T-helper 1 cell (primary cell): ENCODE results near the gene PPP1R3E.

ENCODE experiments used
- DNase-seq, 5 donors: peaks; one replicate each; pipeline ENCODE4 v3.0.0-alpha.2; 2012 to 2020

Gene PPP1R3E

DNA sequence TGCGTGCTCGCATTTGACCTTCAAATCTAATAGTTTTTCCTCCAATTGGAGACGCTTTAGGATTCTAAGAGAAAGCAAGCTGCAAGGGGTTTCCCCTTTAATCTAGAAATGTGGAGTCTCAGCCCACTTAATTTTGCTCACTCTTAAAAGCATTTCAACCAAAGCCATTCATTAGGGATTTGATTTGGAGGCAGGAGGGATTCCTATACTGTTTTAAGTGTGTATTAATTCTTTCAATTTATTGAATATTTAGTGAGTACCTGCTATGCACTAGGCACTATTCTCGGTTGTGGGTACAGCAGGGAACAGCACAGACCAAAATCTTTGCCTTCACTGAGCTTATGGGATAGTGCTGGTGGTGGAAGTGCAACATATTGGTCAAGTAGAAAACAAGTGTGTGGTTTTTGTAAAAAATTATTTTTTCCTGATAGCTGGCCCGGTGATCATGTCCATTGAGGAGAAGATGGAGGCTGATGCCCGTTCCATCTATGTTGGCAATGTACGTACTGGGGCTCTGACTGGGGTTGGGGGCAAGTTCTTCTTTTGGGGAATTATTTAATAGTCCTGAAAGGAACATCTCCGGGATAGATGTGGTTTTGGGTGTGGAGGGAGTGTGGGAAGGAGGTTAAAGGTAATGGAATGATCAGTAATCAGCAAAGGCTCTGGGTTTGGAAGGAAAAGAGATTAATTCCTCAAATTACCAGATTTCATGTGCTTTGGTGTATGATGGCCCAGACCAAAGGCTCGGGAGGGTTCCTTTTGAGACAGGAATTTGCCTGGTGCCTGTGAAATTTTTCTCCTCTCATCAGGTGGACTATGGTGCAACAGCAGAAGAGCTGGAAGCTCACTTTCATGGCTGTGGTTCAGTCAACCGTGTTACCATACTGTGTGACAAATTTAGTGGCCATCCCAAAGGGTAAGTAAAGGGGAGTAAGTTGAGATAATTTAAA, 20.2 kb upstream of the PPP1R3E start:
- no peak for DNase-seq

DNA sequence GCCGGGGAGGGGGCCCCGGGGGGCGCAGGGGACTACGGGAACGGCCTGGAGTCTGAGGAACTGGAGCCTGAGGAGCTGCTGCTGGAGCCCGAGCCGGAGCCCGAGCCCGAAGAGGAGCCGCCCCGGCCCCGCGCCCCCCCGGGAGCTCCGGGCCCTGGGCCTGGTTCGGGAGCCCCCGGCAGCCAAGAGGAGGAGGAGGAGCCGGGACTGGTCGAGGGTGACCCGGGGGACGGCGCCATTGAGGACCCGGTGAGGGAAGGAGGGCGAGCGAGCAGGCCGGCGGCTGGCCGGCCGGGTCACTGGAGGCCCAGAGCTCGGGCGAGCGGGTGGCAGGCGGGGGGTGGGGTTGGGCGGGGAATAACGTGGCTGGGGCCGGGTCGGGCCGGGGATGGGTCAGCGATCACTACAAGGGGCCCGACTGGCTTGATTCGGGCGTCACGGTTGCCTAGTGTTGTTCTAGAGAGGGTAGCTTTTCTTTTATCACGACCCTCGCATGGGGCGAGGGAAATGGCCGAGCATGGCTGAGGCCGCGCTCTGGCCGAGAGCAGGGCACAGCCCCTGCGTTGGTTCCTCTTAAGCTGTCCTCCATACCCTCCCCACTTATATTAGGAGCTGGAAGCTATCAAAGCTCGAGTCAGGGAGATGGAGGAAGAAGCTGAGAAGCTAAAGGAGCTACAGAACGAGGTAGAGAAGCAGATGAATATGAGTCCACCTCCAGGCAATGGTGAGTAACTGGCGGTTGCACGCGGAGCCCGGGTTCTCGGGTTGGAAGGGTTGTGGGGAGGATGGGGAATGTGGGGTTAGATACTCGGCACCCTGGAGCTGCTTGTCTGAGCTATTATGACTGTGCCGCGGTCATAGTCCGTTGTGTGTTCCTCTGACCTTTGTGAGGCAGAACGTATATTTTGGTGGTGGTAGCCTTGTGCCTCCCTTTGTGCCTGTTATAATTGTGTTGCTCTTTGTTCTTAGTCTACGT, 19.2 kb upstream of the PPP1R3E start:
- DNase-seq, result peak in 4 of 5 donors; percentile 20 to 53 (median 20)

DNA sequence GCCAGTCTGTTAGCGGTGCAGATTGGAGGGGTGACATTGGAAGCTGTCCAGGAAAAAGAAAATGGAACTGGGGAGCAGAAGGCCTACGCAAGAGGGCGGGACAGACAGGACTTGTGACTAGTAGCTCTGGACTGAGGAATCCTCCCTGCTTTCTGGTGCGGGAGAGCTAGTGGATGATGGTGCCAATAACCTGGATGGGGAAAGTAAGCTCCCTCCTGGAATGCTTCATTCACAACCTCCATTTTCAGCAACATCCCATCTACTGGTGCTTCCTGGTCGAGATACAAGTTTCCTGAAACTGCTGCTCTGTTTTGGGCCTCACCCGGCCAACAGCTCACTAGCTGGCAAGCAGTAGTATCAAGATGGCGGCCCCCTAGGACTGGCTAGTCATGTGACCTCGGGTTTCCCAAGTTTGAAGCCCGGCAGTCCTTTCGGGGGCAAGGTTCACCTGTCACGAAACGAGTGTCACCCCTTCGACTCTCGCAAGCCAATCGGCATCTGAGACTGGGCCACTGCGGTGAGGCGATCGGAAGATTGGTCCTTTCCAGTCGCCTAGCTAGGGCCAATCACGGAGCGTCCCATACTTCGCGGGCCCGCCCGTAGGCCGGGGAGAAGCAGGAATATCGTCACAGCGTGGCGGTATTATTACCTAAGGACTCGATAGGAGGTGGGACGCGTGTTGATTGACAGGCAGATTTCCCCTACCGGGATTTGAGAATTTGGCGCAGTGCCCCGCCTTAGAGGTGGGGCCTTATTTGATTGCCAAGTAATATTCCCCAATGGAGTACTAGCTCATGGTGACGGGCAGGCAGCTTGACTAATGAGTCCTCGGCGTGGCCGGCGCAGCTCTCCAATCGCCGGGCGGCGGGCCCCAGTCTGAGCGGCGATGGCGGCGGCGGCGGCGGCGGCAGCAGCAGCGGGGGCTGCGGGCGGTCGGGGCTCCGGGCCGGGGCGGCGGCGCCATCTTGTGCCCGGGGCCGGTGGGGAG, 18.2 kb upstream of the PPP1R3E start, which contains the start of gene PABPN1:
PABPN1 (plus strand) TSS at position 874 of the 988 bp plus-strand sequence; CDS start at position 887, 13 bp downstream.
- DNase-seq, result peak; percentile 94 to 100 (median 96)

DNA sequence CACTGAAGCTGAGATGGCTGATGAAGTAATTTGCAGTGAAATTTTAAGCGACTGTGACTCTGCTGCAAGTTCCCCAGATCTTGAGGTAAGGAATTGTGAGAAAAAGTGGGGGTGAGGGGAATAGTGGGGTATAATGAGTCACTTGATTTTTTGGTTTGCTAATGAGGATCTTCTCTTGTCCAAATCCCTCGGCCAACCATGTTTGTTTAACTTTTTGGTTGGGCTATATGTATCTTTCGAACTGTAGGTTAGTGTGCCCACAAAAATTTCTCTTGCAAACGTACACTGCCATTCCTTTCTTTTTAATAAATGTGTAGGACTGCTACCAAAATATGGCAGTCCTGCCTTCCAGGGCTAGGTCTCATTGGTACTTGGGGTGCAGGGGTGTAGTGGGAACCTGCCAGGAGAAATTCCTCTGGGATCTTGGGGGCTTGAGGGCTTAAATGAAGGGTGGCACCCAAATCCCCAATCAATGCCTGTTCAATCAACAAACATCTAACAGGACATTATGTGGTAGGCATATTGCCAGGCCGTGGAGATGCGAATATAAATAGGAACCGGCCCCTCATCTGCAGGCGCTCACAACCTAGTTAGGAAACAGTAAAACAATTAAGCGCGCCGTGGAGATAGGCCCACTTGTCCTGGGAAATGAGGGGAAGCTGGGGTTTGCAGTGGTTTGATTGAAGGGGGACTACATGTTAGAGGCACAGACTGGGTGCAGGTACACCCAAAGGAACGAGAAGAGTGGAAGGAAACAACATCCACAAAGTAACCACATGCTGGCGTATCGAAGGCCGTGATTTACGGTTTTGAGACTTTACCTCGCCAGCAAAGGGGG, 17.3 kb upstream of the PPP1R3E start:
- DNase-seq, result no peak

DNA sequence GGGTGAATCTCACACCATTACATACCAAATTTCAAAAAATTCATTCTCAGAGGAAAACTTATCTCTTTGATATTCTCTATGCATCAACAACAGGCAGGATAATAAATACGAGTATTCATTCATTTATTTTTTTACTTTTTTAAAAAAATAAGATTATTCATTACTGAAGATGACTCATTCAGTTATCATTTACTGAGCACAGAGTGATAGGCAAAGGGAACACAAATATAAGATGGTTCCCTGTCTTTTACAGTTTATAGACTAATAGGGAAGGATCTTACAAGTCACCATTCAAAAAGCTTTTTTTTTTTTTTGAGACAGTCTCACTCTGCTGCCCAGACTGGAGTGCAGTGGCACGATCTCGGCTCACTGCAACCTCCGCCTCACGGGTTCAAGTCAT, 13.6 kb upstream of the PPP1R3E start:
- no peak for DNase-seq

DNA sequence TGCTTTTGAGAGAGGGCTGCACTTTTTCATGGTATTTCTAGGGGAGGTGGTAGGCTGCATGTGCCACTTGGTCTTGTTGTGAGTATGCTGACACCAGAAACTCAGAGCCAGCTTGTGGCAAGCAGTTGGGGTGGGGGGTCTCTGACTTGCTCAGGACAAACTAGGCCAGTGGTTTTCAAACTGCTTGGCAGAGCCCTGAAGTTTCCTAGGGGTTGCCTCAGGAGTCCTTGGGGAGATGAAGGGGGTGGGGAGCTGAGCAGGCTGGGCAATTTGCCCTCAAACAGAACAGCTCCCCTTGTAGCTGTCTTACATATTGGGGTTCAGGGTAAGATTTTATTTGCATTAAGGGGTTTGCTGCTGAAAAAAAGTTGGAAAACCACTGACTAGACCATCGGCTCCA, 7.9 kb upstream of the PPP1R3E start:
- DNase-seq, result no peak

DNA sequence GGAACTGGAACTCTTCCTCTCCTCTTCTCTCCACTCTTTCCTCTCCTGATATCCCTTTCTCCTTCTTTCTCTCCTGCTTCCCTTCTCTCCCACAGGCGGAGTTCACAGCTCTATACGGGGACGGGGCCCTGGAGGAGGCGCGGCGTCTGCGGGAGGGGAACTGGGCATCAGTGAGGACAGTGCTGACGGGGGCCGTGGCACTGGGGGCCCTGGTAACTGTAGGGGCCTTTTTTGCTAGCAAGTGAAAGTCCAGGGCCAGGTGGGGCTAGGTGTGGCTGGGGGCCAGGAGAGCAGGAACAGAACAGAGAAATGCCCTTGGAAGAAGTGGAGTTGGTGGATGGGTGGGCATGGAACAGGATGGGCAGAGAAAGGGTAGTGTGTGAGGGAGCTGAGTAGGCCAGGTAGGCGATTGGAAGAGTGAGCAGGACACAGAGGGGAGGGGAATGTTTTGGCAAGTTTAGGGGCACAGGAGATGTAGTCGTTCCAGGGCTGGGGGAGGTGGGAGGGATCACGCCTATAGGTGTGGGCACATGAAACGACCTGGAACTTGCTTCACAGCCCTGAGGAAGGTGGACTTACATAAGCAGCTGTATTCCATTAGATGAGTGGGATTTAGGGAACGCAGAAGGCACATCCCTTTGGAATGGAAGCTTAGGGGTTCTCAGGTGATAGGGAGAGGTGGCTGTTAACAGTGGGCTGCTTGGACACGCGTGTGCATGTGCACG, 6.2 kb upstream of the PPP1R3E start:
- DNase-seq, result no peak

DNA sequence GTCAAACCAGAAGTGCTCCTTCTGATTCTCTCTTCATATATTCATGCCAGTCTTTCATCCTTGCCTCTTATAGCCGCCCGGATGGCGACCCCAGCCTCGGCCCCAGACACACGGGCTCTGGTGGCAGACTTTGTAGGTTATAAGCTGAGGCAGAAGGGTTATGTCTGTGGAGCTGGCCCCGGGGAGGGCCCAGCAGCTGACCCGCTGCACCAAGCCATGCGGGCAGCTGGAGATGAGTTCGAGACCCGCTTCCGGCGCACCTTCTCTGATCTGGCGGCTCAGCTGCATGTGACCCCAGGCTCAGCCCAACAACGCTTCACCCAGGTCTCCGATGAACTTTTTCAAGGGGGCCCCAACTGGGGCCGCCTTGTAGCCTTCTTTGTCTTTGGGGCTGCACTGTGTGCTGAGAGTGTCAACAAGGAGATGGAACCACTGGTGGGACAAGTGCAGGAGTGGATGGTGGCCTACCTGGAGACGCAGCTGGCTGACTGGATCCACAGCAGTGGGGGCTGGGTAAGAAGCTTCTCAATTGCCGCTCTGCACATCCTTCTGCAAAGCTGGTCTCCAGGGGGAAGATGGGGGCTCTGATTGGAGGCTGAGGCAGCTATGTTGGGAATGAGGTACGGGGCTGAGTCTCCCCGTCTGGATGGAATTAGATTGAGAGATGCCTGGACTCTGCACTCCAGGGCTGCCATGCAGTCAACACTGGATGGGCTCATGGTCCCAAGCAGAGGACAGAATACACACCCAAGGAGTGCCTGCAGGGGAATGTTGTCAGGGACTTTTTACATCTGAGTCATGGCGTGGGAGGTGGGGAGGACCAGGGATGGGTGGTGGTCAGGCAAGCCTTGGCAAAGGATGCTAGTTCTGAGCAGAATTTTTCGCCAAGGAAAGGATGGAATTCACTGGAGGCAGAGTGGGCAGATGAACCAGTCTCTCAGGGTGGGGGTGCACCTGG, 5.3 kb upstream of the PPP1R3E start:
- no peak for DNase-seq

DNA sequence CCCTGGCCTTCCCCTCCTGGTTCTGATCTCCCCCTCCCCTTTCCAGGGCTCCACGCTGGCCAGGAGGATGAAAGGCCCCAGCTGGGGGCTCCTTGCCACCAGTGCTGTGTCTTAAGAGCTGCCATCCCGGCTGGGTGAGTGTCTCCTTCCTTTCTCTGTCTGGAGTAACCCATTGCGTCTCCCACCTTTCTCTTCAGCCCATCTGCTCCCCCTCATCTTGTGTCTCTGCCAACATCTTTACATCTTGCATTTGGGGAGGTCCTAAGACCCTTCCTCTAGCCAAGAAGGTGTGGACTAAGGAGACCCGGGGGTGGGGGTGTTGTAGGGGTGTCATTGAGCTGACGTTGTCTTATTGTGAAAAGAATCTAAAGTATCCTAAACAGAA, 4.5 kb upstream of the PPP1R3E start:
- no peak for DNase-seq

DNA sequence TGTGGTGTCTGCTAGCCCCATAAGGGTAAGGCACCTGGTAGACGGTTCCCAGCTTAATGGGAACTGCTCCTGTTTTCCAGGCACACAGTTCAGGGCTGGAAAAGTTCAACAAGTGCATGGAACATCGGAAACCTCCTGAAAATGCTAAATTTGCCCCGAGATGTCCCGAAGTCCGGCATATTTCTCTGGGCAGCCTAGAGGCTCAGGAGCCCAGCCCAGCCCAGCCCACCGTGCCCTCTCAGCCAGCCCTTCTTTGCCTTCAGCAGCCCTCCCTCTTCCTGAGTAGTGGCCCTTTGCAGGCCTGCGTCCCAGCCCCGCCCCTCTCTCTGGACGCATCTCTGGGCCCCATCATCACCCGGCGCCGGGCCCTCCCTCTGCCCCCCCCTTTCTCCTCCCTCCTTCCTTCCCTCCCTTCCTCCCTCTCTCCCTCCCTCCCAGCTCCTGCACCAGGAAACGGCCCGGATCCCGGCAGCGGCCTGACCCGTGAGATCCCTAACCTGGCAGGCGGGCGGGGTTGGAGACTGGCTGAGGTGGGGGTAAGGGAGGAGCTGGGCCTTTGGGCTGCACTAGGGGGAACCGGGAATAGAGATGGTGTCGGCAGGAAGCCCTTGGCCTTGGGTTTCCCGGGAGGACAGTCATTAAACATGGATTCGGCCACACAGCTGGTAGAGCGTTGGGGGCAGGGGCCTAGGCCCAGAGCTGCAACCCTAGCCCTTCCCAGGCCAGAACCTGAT, 3.9 kb upstream of the PPP1R3E start, which contains the start of gene BCL2L2:
BCL2L2 (plus strand) TSS at position 422 of the 734 bp plus-strand sequence. CDS start 935 bp downstream, outside the sequence.
- DNase-seq, result peak in 1 of 5 donors; percentile 28

DNA sequence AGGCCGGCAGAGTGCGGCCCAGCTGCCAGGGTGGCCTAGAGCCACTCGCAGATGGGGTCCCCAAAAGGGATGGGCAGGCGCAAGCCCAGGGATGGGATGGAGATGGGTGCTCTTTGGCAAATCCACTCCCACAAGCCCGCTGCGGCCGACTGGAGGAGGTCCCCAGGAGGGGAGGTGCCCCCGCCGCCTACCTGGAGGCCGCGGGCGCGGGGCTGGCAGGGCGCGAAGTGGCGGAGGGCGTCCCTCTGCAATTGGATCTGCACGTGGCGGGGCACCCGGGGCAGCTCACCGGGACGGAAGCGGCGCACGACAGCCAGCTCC, 730 bp downstream of the PPP1R3E start:
- no peak for DNase-seq

DNA sequence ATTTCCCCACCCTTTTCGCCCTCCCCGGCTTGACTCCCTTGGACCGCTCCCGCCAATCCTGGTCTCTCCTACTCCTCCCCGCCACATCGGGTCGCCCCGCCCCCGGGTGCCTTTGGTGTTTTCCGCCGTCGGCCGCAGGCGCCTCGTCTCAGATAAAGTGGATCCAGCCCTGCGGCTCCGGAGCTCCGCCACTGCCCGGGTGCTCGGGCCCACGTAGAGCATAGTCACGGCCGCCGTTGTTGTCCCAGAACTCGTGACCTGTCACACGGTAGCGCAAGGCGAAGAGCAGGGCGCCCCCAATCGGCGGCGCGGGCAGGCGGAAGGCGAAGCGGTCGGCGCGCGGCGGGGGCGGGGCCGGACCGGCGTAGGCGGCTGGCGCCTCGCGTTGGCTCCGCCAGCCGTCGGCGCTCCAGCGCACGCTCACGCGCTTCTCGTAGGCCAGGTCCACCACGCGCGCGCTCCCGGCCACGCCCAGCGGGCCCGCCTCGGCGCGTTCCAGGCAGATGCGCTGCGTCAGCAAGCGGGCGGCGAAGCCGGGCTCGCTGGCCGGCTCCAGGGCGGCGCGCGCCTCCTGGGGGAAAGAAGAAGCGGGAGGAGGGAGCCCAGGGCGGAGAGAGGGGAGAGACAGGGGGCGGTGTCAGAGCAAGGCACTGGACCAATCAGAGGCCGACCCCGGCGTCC, 1.2 kb downstream of the PPP1R3E start:
- DNase-seq, result peak; percentile 92 to 99 (median 95)

DNA sequence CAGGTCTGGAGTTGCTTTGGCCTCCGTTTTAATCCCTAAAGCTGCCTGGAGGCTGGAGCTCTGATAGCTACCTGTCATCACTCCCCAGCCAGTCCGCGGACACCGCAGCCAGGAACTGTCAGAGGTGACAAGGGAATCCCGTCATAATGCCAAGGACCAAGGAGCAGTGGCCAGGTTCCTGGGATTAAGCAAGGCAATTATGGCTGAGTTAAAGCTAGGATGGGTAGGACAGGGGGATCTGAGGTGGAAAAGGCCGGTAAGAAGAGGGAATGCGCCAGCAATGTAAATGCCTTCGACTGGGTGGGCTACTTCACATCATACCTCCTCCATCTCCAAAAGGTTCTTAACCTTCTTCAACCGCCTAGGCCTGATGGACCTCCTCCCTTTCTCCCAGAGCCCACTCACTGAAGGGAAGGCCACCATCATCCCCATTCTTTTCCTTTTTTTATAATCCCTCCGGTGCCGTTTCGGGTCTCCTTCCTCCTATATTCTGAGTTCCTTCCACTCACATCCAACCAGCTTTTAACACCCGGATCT, 1.9 kb downstream of the PPP1R3E start:
- DNase-seq, result peak in 1 of 5 donors; percentile 16

DNA sequence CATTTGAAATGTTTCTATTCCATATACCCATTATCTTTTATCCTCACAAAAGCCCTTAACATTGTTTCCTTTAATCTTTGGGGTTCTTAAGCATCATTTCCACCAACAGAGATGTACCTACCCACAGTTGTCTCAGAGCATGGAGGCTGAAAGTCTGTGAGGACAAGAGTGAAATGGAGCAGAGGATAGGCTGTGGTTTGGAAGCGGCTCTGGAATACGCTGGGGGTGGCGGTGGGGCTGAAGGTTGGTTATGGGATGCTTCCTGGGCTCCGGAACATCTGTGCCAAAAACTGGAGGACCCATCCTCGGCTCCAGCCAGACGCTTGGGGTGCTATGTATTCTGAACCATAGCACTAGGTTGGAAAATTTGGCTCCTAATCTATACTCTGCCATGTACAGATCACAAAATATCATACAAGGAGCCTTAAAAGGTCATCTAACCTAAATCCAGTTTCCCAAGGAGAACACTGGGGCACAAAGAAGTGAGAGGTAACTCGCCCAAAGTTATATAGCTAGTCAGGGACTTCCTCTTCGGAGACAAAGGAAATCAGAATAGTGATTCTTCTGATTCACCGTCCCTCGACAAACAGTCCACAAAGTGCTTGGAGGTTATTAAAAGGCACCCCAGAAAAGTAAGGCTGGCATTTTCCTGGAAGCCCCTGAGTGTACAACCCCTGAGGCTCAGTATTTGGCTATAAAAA, 2.5 kb downstream of the PPP1R3E start:
- DNase-seq, result no peak

DNA sequence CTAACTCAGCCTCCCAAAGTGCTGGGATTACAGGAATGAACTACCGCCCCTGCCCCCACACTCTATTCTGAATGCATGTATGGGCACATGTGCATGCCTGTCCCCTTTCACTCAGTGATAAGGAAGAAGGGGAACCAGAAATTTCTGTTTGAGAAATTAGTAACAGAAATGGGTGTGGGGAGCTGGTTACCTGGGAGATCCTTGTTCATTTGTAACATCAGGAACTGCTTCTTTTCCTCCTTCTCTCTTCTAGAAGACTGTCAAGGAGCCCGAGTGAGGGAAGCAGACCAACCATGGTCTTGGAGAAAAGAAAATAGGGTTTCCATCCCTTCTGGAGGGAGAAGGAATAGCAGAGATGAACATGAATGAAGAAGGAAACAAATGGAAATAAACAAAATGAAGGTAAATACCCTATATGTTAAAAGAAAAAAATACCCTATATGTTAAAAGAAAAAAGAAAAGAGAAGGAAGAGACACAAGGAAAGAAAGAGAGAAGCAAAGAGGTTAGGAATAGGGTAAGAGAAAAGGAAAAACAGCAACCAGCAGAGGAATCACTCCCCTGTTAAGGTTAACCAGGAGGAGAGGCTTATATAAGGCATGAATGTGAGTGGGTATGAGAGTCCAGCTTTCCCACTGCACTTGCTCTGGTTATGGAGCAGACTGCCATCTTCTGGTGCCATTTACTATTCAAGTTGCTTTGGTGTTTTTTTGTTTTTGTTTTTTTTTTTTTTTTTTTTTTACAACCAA, 3.3 kb downstream of the PPP1R3E start:
- peak in 1 of 5 donors; percentile 52 for DNase-seq
